LNCAP (cell line): ENCODE results near the gene UQCRQ.

Experiments
- TF ChIP-seq, protein P1 (sequence below): fragments of 450-650 bp; IDR thresholded peaks from 2 replicates; pipeline ENCODE4 v1.5.1; 2017; ENCODE audit warnings: mild to moderate bottlenecking

Gene UQCRQ

DNA sequence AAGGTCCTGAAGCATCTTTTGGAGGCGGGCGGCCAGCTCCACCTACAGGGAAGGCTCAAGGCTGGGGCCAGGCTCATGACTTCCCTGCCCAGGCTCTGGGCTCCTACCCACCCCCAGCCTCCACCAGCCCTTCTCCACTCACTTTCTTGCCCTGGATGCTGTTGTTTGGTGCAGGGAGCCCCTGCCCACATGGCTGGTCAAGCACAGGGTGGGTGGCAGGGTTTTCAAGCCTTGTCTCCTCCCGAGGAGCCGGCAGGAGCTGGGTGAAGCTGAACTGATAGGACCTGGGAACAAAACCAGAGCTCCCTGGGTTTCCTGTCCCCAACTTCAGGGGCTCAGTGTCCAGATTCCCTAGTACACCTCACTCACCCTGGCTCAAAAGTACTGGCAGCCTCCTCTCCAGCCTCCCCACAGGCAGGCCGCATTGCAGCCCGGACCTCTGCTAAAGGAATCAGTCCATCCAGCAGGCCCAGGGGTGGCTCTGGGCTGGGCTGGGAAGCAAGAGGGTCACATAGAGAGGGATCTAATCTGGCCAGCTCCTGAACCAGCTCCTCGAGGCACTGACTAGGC, 42.9 kb upstream of the UQCRQ start:
- TF ChIP-seq, protein P1, sequence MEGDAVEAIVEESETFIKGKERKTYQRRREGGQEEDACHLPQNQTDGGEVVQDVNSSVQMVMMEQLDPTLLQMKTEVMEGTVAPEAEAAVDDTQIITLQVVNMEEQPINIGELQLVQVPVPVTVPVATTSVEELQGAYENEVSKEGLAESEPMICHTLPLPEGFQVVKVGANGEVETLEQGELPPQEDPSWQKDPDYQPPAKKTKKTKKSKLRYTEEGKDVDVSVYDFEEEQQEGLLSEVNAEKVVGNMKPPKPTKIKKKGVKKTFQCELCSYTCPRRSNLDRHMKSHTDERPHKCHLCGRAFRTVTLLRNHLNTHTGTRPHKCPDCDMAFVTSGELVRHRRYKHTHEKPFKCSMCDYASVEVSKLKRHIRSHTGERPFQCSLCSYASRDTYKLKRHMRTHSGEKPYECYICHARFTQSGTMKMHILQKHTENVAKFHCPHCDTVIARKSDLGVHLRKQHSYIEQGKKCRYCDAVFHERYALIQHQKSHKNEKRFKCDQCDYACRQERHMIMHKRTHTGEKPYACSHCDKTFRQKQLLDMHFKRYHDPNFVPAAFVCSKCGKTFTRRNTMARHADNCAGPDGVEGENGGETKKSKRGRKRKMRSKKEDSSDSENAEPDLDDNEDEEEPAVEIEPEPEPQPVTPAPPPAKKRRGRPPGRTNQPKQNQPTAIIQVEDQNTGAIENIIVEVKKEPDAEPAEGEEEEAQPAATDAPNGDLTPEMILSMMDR, result no peak

DNA sequence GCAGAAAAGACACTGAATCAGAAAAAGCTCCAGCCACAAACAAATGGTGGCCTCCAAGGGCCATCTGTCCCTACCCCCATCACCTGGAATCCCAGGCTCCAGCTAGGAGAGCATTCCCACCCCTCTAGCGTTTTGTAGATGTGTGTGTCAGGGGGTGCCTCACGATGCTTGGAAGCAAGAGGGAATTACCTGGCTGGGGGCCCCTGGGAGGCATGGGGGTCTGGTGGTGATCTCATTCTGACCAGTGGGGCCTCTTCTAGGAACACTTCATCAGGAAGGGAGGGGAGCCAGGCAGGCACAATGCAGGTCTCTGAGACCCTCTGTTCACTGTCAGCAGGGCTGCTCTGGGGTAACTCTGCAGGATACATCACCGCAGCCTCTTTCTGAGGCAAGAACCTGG, 42.0 kb upstream of the UQCRQ start:
- TF ChIP-seq, protein P1, result no peak

DNA sequence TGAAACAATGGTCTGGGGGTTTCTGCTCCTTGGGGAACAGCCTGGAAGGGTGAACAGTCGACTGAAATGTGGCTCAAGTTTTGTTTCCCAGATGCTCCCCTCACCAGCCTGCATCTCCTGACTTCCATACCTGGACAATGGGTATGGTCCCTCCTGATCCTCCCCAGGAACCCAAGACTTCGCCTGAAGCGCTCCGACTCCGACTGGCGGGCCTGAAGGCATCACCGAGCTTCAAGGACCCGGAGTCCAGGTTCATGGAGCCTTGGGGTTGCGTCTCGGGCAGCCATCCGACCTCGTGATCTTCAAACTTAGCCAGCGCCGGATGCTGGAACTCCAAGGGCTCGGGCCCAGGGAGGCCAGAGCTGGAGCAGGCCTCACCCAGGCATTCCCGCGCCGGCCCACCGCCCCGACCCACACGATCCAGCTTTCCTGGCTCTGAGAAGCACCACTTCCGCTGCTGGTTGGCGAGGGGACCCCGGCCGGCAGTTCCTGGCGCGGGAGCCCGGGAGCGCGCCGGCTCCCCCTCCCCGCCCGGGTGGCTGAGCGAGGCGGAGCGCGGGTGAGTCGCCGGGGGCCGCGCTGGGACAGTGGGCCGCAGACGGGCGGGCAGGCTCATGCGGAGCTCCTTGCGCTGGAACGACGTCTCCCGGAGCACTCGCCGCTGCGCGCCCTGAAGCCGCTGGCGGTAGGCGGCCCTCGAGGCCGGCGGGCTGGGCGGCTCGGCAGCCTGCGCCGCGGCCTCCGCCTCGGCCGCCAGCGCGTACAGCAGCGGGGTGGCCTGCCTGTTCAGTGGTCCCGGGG, 41.2 kb upstream of the UQCRQ start:
- TF ChIP-seq, protein P1, result no peak

DNA sequence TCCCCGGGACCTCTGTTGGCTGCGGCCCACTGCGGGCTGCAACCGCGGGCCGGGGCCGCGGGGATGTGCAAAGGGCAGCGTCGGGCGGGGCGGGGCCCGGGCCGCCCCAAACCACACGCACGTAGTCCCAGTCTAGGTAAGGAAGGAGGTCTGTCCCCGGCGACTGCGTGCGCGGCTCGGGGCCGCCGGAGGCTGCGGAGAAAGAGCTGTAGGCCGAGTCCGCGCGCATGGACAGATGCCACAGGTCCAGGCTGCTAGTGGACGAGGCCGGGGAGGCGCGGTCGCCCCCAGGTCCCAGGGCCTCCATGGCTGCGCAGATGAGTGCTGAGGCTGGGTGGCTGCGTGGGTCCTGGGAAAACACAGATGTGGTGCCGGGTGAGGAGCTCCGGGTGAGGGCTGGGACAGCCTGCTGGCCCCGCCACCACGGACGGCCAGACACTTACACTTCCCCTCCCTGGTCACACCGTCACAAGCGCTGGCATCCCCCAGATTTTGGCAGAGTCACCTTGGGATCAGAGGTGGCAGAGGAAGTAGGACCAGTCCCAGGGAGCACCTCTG, 40.5 kb upstream of the UQCRQ start:
- TF ChIP-seq, protein P1, result no peak

DNA sequence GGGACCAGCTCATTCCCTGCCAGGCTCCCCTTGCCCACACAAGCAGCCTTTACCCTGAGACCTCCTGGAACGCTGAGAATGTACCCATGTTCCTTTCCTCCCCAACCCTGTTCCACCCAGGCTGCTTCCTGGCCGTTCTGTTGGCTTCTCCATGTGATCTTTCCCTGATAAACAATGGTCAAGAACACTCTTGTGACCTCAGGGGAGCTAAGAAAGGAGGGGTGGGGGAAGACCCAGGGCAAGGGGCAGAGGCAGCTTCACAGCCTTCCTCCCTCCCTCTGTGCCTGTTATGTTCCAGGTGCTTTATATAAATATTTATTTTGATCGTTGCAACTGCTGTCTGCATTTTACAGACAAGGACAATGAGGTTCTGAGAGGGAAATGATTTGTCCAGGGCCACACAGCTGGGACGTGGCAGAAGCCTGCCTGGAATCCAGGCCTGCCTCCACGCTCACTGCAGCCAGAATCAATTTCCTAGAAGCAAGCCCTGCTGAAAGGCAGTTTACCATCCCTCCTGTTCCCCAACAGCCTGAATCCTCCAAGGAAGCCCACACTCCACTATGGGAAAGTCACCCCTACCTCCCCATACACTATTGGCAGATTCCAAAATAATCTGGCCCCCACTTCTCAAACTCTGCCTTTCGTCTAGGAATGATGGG, 39.9 kb upstream of the UQCRQ start:
- TF ChIP-seq, protein P1, result no peak

DNA sequence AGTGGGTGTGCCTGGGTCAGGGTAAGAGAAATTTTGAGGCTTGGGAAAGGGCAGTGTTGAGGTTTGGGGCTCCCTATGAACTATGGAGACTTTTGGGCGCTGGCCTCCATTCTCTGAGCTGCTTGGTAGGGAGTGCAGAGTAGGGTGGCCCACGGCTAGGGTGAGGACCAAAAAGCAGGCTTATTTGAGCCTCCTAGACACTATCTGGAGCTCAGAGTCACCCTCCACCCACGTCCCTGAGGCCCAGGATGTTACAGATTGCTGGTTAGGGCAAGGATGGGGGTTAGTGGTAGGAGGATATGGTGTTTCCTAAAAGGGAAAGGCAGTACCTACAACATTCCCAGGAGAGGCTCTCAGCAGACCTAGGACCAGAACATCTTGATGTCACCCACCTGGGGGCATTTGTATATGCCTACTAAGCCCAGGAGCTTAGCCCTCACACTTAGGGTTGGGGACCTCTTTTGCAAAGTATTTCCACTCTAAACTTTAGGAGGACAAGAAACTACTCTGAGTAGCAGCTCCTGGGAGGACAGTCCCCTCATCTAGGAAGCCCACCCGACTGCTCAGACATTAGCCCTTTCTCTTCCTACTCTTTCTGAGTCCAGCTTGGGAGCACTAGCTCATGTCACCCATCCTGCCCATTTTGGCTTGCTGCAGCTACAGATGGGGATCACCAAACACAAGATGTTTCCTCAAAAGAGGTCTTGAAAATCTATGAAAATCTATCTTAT, 38.3 kb upstream of the UQCRQ start:
- TF ChIP-seq, protein P1, result no peak

DNA sequence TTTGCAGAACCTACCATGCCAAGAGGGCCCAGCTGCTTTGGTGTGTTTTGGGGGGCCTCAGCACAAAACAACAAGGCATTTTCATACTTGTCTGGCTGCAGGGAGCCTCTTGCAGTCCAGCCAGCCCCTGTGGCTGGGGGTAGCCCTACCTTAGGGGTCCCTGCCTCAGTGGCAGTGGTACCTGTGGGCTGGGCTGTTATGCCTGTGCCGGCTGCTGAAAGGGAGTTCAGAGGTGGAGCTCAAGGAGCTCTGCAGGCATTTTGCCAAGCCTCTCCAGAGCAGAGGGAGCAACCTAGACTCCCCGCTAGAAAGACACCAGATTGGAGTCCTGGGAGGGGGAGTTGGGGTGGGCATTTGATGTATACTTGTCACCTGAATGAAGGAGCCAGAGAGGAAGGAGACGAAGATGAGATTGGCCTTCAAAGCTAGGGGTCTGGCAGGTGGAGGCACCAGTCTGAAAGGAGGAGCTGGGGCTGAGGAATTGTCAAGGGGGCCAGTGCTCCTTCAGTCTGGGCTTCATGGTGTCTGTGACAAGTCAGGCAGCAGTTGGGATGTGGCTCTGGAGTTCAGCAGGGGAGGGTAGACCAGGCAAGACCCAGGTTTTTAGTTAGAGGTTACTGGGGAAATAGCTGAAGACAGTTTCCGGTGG, 37.5 kb upstream of the UQCRQ start:
- TF ChIP-seq, protein P1, result no peak
